ENCODE measurements around the gene PTTG1. TPM values are rescaled to one million over a fixed set of nuclear protein-coding genes. Genes with fewer than 3 reads are reported as not detected.

PTTG1 gene
- total and polyA plus RNA-seq, 2 of the 4 experiments (the other 2 are of a cell fraction) = 98.6 to 118 TPM

DNA sequence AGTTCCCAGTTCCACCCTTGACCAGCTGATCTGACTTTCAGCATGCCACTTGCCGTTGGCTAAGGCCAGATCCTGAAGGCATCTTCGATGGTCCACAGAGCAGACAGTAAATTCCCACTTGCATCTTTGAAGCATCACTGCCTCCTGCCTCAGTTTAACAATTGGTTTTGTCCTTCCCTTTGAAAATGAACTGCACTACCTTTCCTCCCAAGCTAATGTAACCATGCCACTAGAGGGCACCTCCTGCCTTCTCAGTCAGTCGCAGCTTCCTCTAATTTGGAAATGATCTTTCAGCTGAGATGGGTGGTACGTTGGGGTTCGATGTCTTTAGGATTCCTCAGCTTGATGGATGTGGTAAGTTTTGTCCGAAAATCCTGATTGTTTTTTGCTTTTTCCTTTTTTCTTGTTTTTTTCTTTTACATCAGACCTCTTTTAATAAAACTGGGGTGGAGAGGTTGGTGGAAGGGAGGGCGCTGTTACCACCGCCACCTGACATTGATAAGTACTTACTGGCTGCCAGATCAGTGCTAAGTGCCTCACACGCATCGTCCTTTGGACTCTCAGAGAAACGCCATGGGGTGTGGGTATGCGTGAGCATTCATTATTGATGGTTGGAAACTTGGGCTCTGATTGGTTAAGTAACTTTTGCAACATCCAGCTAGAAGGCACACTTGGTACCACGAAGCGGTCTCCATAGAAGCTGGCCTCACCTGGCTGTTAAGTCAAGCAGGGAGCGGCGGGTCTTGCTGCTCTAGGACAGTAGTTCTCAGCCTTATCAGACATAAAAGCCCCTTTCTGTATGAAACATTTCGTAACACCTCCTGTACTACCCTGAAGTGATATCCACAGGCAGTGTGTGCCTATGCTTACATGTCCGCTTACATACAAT lies 16.9 kb downstream of the PTTG1 start:
- H2BK15ac ChIP-seq (ENCODE audit: low read depth, low read length) = no peak overlapping the region
- no peak overlapping the region for H3K9ac ChIP-seq (ENCODE audit: low read depth, low read length)
- H4K8ac ChIP-seq (ENCODE audit: low read depth in 2 of 2, low read length in 2 of 2) = 0 out of 4 replicates have a peak overlapping the region, but pooled peaks of 1 of the 2 experiments have one; percentile 61
- dilution Hi-C loops (cut with HindIII; ENCODE audit: low sequenced_read_pairs, unreplicated experiment) = no loop called here
- H3K4me2 ChIP-seq (ENCODE audit: low read depth, low read length) = peak overlapping the region; percentile 85
- intact Hi-C loops (cut with micrococcal nuclease) = loop anchor here (1.0 to 10.0 kb wide), 2 partner anchors 70 to 1106 kb away; partner anchors contain the start of gene GABRB2
- H3K4ac ChIP-seq (ENCODE audit: low read depth, low read length) = no peak overlapping the region
- no peak overlapping the region for H2BK20ac ChIP-seq (ENCODE audit: low read depth, low read length)
- ChIA-PET CTCF (interaction anchor here (0.5 to 2.7 kb wide), 12 partner anchors 9 to 898 kb away, joined by 3 to 21 read pairs (median 6); no protein-coding TSS in a partner anchor), POLR2A (ENCODE audit: unreplicated experiment) (no interaction called here)
- no peak overlapping the region for H3K27ac ChIP-seq (ENCODE audit: insufficient read depth, low read length)
- H2AFZ ChIP-seq (replicated peaks; ENCODE audit: low read length, poor library complexity) = peak overlapping the region; percentile 98
- H3K27me3 ChIP-seq (ENCODE audit: control insufficient read depth, insufficient read depth, low read length) = no peaks in the 10 kb centered on the region
- H2BK120ac ChIP-seq (ENCODE audit: low read depth, low read length) = no peak overlapping the region
- DNase-seq = peak; percentile 60
- peak overlapping the region; percentile 31 for H2AK9ac ChIP-seq (replicated peaks; ENCODE audit: low read depth, low read length, poor library complexity)
- H3K23ac ChIP-seq (ENCODE audit: low read depth, low read length) = no peak overlapping the region
- TF ChIP-seq POLR2A (IDR thresholded peaks at IDR 0.05; ENCODE audit: low read depth, low read length) = no peak
- no peak for TF ChIP-seq MXI1 (IDR thresholded peaks at IDR 0.05; ENCODE audit: borderline replicate concordance, low read depth, low read length)
- no peak for TF ChIP-seq CHD1 (IDR thresholded peaks at IDR 0.05; ENCODE audit: low read depth, low read length)
- TF ChIP-seq RAD21 (IDR thresholded peaks at IDR 0.05; ENCODE audit: low read length) = peak; percentile 79
- peak; percentile 57 for TF ChIP-seq SMC3 (IDR thresholded peaks at IDR 0.05; ENCODE audit: low read depth, low read length)
- TF ChIP-seq, protein P1, sequence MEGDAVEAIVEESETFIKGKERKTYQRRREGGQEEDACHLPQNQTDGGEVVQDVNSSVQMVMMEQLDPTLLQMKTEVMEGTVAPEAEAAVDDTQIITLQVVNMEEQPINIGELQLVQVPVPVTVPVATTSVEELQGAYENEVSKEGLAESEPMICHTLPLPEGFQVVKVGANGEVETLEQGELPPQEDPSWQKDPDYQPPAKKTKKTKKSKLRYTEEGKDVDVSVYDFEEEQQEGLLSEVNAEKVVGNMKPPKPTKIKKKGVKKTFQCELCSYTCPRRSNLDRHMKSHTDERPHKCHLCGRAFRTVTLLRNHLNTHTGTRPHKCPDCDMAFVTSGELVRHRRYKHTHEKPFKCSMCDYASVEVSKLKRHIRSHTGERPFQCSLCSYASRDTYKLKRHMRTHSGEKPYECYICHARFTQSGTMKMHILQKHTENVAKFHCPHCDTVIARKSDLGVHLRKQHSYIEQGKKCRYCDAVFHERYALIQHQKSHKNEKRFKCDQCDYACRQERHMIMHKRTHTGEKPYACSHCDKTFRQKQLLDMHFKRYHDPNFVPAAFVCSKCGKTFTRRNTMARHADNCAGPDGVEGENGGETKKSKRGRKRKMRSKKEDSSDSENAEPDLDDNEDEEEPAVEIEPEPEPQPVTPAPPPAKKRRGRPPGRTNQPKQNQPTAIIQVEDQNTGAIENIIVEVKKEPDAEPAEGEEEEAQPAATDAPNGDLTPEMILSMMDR (conservative IDR thresholded peaks at IDR 0.05; ENCODE audit: low read depth, low read length) = peak; percentile 73
- no peak for TF ChIP-seq RFX5 (IDR thresholded peaks at IDR 0.05; ENCODE audit: low read depth, low read length)
- no peak for TF ChIP-seq RCOR1 (IDR thresholded peaks at IDR 0.05; ENCODE audit: insufficient replicate concordance, low read length)
- no peak for TF ChIP-seq MAFK (IDR thresholded peaks at IDR 0.05; ENCODE audit: low read depth, low read length)
- ATAC-seq (ENCODE audit: low read depth) = peak; percentile 75
- WGBS, 2 experiments (ENCODE audit: extremely low coverage in 2 of 2, insufficient read length in 1 of 2) = 5% methylated on average over 7 of the region's 18 CpGs; no CpG with 5 or more reads in 1 of the 2 experiments
- in situ Hi-C loops (cut with MboI; ENCODE audit: low sequenced_read_pairs) = no loop called here
- no peak overlapping the region for H2AK5ac ChIP-seq (ENCODE audit: low read depth, low read length)
- no peak overlapping the region for H4K5ac ChIP-seq (ENCODE audit: low read depth, low read length)
- no TSS peak for BruUV-seq (replicated peaks)
- H4K91ac ChIP-seq (ENCODE audit: insufficient read depth, low read depth, low read length) = no peak overlapping the region
- H4K20me1 ChIP-seq (ENCODE audit: insufficient read depth, low read length) = no peaks in the 10 kb centered on the region
- peaks cover 3% of the 10 kb centered on the region; the same call in 1 of the 2 replicates for H3K4me1 ChIP-seq (ENCODE audit: control insufficient read depth, insufficient read depth, low read length)
- H3K4me3 ChIP-seq (ENCODE audit: insufficient read depth, low read depth, low read length) = peak overlapping the region; percentile 20
- H3K9me3 ChIP-seq (ENCODE audit: control insufficient read depth, insufficient read depth, low read length) = no peaks in the 10 kb centered on the region
- no peaks in the 10 kb centered on the region for H3K36me3 ChIP-seq (ENCODE audit: control insufficient read depth, insufficient read depth, low read length)
- H3K9me1 ChIP-seq (ENCODE audit: insufficient read depth, low read length) = no peaks in the 10 kb centered on the region
- H2BK5ac ChIP-seq (ENCODE audit: low read depth, low read length, poor library complexity, severe bottlenecking) = no peak overlapping the region
- H3K14ac ChIP-seq (replicated peaks; ENCODE audit: low read depth, low read length) = no peak overlapping the region
- no peak overlapping the region for H3K18ac ChIP-seq (ENCODE audit: low read depth, low read length)
- H3K56ac ChIP-seq (ENCODE audit: extremely low read depth, insufficient read depth, low read length) = no peak overlapping the region
- no peaks in the 10 kb centered on the region for H3K79me1 ChIP-seq (ENCODE audit: low read depth in 1 of 2, low read length in 2 of 2)

Measured in IMR-90 (cell line).